HG02623 (cell line): ENCODE measurements around the gene RNF138.
A peak's percentile ranks its signal among the peaks of the same experiment; 100 is the strongest.
"Not testable (repeated sequence)": the region's sequence is repeated elsewhere in the genome, so short reads cannot be mapped to it uniquely, and the experiment has no call there.

Source experiments
- ATAC-seq: cut with Tn5 transposase; IDR thresholded peaks from one replicate; pipeline ENCODE4 v1.9.1; 2021; ENCODE audit warnings: moderate library complexity; ENCODE audit not compliant: unreplicated experiment

The RNF138 gene

DNA sequence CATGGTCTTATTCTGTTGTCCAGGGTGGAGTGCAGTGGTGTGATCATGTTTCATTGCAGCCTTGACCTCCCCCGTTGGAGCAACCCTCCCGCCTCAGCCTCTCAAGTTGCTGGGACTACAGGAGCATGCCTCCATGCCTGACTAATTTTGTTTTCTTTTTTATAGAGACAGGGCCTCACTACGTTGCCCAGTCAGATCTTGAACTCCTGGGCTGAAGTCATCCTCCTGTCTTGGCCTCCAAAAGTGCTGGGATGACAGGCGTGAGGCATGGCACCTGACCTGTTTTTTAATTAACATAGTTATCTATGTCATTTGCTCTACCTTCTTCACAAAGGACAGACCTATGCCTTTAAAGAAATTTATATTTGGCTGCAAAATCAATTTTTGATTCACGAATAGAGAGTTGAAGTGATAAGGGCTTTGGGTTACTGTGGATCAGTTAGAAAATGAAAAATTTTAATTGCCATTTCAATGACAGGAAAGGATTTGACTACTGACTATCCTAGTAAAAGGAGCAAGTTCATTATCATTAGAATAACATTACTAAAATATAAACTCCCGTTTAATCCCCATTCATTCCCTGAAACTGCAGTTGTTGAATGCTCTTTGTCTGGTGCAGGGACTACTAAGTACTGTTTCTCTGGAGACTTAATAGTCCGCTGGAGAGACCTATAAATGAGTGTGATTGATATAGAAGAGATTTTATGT, 3.7 kb downstream of the RNF138 start:
- ATAC-seq, result no peak

DNA sequence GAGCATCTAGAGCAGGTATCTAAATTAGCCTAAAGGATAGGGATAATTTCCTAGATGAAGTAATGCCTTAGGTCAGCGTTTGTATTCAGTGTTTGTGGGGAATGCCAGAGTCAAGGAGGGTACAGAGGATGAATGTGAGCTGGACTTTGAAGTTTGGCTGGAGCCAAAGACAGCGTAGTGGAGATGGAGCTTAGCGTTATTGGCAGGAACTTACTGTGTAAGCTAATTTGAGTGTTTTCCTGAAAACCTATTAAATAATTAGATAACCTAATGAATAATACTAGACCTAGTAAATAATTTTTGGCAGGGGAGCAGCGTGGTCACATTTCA, 4.2 kb downstream of the RNF138 start:
- ATAC-seq, result no peak

DNA sequence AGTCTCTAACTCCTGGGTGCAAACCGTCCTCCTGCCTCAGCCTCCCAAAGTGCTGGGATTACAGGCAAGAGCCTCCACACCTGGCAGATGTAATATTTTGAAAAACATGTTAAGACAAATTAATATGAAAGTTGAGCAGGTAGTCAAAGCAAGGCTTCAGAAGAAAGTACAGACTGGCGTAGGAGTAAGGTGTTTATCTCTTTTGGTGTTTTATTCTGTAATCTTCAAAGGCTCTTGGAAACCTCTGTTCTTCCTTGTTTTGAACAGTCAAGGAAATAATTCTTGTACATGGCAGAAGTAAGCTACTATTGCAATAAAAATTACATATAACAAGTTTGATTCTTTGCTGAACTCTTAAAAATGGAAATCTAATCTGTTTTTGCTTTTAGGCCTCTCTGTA, 5.3 kb downstream of the RNF138 start:
- ATAC-seq, result no peak

DNA sequence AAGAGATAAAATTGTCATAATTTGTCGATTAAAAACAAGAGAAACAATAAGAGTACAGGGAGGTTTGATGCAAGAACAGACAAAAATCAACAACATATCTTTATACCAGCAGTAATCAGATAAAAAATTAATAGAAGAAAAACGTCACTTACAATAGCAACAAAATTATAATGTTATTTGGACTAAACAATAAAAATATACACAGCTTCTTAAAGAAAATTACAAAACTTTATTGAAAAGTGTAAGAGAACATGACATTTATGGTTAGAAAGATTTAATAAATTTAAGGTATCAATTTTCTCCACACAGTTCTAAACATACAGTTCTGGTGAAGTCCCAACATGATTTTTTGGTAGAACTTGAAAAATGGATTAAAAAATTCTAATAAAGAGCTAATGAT, 12.8 kb downstream of the RNF138 start:
- no peak for ATAC-seq

DNA sequence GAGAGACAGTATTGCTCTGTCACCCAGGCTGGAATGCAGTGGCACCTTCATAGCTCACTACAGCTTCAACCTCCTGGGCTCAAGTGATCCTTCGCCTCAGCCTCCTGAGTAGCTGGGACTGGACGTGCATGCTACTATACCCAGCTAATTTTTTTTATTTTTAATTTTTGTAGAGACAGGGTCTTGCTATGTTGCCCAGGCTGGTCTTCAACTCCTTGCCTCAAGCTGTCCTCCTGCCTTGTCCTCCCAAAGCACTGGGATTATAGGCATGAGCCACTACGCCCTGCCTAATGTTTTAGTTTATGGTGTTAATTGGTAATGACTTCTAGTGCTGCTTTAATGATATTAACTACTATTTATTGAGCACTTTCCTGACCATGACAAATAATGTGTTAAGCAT, 18.3 kb downstream of the RNF138 start:
- ATAC-seq, result no peak

DNA sequence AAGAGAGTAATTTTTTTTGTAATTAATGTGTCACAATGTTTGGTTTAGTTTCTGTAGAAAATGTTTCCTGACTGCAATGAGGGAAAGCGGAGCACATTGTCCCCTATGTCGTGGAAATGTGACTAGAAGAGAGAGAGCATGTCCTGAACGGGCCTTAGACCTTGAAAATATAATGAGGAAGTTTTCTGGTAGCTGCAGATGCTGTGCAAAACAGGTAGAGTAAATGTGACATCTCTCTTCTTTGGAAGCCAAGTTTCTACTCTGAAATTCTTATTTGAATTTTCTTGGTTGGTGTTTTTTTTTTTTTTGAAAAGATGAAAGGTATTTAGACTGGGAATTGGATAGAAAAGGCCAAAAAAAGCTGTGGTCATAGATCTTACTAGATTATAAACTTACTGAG, 20.0 kb downstream of the RNF138 start:
- no peak for ATAC-seq

DNA sequence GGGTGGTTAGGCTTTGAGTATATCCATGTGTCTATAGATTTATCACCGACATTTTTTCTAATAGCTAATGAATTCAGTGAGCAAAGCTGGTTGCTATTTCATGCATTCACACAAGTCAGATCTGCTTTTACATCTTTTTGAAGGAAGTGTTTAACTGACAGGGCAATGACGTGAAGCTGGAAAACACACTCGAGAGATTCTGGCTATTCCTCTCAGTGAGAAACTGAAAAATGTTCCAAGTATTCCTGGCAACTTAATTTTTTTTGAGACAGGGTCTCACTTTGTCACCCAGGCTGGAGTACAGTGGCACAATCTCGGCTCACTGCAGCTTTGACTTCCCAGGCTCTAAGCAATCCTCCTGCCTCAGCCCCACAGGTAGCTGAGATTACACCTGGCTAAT, 21.2 kb downstream of the RNF138 start:
- ATAC-seq, result no peak

DNA sequence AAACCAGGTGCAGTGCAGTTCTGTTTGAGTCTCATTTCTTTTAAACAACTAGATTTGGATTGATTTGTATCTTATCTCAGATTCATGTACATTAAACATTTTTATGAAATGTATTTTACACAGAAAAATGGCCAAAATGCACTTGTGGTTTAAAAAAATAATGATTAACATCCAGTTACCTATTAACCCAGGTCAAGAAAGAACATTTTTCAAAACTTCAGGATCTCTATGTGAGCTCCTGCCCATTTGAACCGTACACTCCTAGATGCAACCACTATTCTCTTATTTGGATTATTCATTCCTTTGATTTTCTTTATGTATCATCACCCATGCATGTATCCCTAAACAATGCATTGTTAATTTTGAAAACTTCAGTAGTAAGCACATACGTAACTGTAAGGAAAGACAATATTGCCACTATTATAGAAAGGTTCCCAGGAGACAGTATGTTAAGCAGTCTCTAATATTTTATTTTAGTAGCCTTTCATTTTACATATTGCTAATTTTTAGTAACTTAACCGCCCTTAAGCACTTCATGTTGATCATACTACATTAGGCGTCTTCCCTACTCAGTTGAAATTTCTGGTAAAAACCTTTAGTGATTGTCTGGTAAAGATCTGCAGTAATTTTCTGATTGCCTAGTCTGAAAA, 22.7 kb downstream of the RNF138 start:
- no peak for ATAC-seq

DNA sequence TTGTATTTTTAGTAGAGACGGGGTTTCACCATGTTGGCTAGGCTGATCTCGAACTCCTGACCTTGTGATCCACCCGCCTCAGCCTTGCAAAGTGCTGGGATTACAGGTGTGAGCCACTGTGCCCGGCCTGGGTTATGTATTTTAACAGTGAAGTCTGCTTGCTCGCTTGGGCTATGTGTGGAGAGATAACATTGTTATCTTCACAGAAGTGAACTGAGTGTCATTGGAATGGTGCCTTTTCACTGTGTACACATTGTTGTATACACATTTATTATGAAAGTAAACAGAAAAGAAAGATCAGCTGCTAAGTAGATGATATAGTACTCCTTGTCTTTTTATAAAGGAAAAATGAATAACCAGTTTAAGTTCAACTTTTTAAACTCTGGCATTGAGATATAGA, 30.4 kb downstream of the RNF138 start:
- no peak for ATAC-seq

DNA sequence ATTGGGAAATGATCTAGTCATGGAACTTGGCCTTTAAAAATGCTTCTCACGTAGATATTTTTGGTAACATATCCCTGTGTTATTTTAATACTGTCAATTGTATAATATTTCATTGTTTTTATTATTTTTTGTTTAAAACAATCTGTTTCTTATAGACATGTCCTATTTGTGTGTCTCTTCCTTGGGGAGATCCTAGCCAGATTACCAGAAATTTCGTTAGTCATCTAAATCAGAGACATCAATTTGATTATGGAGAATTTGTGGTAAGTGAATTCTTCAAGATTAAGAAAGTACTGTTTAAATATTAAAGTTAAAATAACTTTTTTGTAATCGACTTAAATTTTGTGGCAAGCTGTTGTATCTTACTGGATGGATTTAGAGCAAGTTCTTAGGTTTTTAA, 34.9 kb downstream of the RNF138 start:
- ATAC-seq, result no peak

DNA sequence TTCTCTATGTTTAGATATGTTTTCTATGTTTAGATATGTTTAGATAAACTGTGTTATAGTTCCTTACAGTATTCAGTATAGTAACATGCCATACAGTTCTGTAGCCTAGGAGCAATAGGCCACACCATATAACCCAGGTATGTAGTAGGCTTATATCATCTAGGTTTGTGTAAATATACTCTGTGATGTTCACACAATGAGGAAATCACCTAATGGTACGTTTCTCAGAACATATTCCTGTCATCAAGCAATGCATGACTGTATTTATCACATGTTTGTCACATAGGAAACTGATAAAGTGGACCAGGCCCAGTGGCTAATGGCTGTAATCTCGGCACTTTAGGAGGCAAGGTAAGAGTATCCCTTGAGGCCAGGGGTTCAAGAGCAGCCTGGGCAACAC, 44.0 kb downstream of the RNF138 start:
- no peak for ATAC-seq

DNA sequence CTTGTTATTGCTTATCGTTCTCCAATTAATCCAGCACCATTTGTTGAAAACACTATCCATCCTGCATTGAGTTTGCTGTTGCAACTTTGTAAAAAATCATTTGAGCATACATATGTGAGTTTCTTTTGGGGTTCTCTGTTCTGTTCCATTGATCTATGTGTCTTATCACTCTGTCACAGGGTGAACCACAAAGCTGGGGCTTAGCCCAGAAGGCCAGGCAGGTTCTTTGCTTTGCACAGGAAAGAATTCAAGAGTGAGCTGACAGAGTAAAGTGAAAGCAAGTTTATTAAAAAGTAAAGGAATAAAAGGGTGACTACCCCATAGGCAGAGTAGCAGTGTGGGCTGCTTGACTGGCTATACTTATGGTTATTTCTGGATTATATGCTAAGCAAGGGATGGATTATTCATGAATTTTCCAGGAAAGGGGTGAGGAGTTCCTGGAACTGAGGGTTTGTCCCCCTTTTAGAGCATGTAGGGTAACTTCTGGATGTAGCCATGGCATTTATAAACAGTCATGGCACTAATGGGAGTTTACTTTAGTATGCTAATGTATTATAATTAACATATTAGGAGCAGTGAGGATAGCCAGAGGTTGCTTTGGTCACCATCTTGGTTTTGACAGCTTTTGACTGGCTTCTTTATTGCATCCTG, 46.8 kb downstream of the RNF138 start:
- no peak for ATAC-seq

DNA sequence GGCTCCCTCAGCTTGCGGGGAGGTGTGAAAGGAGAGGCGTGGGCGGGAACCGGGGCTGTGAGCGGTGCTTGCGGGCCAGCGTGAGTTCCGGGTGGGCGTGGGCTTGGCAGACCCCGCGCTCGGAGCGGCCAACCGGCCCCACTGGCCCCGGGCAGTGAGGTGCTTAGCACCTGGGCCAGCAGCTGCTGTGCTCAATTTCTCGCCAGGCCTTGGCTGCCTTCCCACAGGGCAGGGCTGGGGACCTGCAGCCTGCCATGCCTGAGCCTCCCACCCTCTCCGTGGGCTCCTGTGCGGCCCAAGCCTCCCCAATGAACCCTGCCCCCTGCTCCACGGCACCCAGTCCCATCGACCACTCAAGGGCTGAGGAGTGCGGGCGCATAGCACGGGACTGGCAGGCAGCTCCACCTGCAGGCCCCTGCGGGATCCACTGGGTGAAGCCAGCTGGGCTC, 48.2 kb downstream of the RNF138 start:
- ATAC-seq, result no peak

DNA sequence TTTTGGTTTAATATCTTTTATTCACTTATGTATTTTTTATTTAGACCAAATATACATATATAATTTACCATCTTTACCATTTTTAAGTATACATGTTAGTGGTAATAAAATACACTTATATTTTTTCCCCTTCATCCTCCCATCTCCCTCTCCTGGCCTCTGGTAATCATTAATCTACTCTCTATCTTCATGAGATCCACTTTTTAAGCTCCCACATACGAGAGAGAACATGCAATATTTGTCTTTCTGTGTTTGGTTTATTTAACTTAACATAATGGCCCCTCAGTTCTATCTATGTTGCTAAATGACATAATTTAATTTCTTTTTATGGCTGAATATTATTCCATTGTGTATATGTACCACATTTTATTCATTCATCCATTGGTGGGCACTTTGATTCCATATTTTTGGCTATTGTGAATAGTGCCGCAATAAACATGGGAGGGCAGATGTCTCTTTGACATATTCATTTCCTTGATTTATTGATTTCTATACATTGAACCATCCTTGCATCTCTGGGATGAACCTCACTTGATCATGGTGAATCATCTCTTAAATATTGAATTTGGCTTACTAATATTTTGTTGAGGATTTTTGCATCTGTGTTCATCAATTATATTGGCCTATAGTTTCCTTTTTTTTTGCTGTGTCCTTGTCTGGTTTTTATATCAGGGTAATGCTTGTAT, 56.7 kb downstream of the RNF138 start:
- no peak for ATAC-seq

DNA sequence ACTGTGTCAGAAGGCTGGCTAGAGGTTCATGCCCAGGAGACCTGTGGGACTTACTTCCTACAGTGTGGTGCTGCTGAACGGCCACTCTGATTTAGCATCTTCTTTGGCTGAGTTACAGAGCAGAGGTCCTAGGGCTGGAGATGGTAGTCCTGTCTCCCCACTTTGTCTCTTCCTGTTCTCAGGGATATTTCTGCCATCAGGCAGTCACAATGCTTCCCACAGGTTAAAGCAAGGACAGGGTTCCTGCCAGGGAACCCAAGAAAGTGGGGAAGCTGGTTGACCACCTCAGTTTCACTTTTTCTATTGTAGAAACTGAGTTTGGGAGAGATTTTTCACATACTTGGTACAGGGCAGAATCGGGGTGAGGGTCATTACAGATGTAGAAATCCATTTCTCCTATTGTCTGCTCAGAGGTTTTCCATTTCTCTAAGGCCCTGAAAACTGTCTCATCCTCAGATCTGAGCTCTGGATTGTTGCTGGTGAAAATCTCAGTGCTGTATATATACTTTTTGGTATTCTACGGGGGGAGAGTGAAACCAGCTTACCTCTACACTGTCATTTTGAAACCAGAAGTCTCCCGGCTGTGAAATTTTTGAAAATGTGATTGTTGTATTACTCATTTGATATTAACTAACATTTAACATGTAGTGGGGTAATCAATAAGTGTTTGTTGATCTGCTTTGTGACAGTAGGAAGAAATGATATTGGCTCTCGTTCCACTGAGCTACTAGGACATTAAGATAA, 61.2 kb downstream of the RNF138 start:
- ATAC-seq, result peak; percentile 82

DNA sequence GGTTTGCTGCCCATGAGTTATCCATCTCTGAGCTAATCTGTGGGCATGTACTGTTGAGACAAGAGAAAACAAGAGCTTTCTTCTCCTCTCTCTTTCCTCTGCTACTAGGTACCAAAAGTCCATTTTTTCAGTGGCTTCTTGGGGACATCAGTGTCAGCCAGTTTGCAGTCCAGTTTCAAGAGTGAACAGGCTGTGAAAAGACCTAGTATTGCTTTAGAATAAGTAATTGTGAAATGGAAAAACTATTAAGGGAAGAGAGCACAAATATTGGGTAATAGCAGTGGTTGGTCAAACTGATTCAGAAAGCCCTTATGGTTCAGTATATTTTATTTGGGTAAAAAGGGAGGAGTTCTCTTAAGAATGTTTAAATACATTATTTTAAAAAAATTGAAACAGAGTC, 65.2 kb downstream of the RNF138 start:
- ATAC-seq, result no peak

DNA sequence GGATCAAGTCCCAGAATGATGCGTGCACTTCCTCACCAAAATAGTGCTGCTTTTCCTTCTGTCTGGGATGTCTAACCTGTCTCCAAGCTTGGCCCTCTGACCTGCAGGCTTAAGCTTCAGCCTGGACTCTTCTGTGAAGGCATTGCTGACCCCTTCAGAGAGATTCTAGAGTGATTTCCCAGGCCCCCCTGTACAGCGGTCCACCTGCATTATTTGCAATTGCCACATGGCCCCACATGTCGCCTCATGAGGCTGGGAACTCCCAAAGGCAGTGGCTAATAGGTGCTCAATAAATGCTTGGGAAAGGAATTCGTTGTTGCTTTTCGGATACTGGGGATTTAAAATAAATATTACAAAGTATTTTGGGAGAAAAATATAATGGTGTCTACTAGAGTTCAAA, 65.9 kb downstream of the RNF138 start:
- ATAC-seq, result no peak

DNA sequence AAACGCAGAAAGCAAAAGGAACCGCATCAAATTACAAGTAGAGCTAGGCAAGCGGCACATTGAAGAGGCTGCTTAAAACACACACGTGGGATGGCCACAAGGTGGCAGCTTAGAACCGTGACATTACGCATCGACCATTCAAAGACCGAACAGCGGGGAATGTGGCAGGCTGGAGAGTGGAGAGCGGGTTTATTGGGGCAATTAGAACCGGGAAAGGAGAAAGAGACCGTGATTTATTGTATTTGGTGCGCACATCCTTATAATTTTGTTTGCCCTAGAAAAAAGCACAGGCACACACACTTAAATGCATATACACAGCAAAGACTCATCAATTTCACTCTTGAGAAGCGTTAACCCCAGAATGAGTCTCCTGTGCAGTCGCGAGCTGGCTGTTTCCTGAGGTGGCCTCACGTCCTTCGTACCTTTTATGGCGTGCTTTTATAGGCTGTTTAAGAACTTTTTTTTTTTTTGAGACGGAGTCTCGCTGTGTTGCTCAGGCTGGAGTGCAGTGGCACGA, 66.5 kb downstream of the RNF138 start:
- peak; percentile 94 for ATAC-seq

DNA sequence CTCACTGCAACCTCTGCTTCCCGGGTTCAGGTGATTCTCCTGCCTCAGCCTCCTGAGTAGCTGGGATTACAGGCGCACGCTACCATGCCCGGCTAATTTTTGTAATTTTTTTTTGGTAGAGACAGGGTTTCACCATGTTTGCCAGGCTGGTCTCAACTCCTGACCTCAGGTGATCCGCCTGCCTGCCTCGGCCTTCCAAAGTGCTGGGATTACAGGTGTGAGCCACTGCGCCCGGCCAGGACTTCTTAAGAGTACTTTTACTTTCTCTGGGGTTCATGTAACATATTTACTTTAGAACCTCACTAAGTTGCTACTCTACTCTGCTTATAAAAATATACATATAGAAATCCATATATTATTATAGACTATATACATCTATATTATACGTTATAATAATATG, 67.0 kb downstream of the RNF138 start:
- not testable (repeated sequence) for ATAC-seq

DNA sequence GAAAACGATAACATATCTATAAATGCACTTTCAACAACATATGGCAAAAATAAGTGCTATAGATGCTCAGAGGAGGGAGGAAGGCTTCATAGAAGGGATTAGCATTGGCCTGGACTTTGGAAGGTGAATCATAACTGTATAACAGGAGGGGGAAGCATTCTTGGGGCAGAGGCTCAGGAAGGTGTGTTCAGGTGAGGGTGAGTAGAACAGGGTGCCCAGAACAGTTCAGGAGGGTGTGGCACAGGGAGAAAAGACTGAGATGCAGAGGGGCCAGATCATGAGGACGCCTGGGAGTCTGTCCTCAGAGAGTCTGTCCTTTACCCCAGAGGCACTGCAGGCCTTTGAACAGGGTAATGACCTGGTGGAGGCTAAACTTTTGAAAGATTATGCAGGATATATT, 68.9 kb downstream of the RNF138 start:
- ATAC-seq, result no peak
